Measurements from ENCODE around the gene ANLN.

GRCh38 chr7:36438211-36438610 is 48.5 kb downstream of the ANLN start:
- no peak for TF ChIP-seq POLR2AphosphoS5 (IDR thresholded peaks at IDR 0.05)
- TF ChIP-seq CTCF (IDR thresholded peaks at IDR 0.05; ENCODE audit: poor library complexity, severe bottlenecking): no peak
- TF ChIP-seq TAF1 (IDR thresholded peaks at IDR 0.05; ENCODE audit: low read depth): no peak
- TF ChIP-seq EZH2 (IDR thresholded peaks at IDR 0.05; ENCODE audit: borderline replicate concordance, insufficient read depth, low read length, poor library complexity, severe bottlenecking): no peak
- TF ChIP-seq REST (IDR thresholded peaks at IDR 0.05; ENCODE audit: borderline replicate concordance): no peak
- TF ChIP-seq EP300 (conservative IDR thresholded peaks at IDR 0.05; ENCODE audit: poor library complexity, severe bottlenecking): no peak
- TF ChIP-seq RAD21 (conservative IDR thresholded peaks at IDR 0.05): no peak
- TF ChIP-seq SMC3 (conservative IDR thresholded peaks at IDR 0.05; ENCODE audit: poor library complexity): no peak
- no peak for TF ChIP-seq MXI1 (conservative IDR thresholded peaks at IDR 0.05; ENCODE audit: poor library complexity, severe bottlenecking)

Measured in neural cell (in vitro differentiated cells).